Natural killer cell (primary cell): Measurements from ENCODE around the gene FBLN1. TPM values are rescaled to one million over a fixed set of nuclear protein-coding genes. Genes with fewer than 3 reads are reported as not detected.

Source experiments
- ATAC-seq, 3 donors: fragments of 150-1000 bp in 2 of 3; fragments of 200-7000 bp in 1 of 3; cut with Tn5 transposase; 1 replicate in 1 of 3; 2 replicates in 2 of 3; pipeline ENCODE4 v1.10.0; 2021; ENCODE audit warnings: mild to moderate bottlenecking in 2 of 3, moderate library complexity in 2 of 3
- DNase-seq, 2 donors: peaks; one replicate each; pipeline versions ENCODE4 v3.0.0 to v3.0.0-alpha.2; 2013 to 2021; ENCODE audit warnings: mixed read lengths in 1 of 2
- H3K27ac ChIP-seq: one replicate; pipeline ENCODE4 v1.5.1; 2013; ENCODE audit warnings: mild to moderate bottlenecking, low read length
- H3K27me3 ChIP-seq: one replicate; pipeline ENCODE4 v1.6.1; 2013; ENCODE audit warnings: low read length; ENCODE audit not compliant: control insufficient read depth, insufficient read depth
- H3K36me3 ChIP-seq: one replicate; pipeline ENCODE4 v1.6.1; 2013; ENCODE audit warnings: low read length; ENCODE audit not compliant: control insufficient read depth, insufficient read depth
- H3K4me1 ChIP-seq: one replicate; pipeline ENCODE4 v1.6.1; 2013; ENCODE audit warnings: low read length; ENCODE audit not compliant: control insufficient read depth, insufficient read depth
- H3K4me3 ChIP-seq: one replicate; pipeline ENCODE4 v1.5.1; 2013; ENCODE audit warnings: low read length
- H3K9me3 ChIP-seq: one replicate; pipeline ENCODE4 v1.6.1; 2013; ENCODE audit warnings: low read length; ENCODE audit not compliant: control insufficient read depth, insufficient read depth
- H3K27ac Mint-ChIP-seq, 2 donors: one replicate each; pipeline ENCODE4 v1.8.0; 2022; ENCODE audit warnings: mild to moderate bottlenecking in 2 of 2, mixed read lengths in 2 of 2, moderate library complexity in 1 of 2
- H3K27me3 Mint-ChIP-seq, 2 donors: one replicate each; pipeline ENCODE4 v1.8.0; 2022; ENCODE audit warnings: low read depth in 2 of 2, mixed read lengths in 2 of 2
- H3K36me3 Mint-ChIP-seq: one replicate; pipeline ENCODE4 v1.8.0; 2022; ENCODE audit warnings: mixed read lengths
- H3K4me1 Mint-ChIP-seq, 2 donors: one replicate each; pipeline ENCODE4 v1.8.0; 2022; ENCODE audit warnings: mixed read lengths in 2 of 2
- H3K4me3 Mint-ChIP-seq: one replicate; pipeline ENCODE4 v1.8.0; 2022; ENCODE audit warnings: mild to moderate bottlenecking, moderate library complexity, mixed read lengths
- H3K9me3 Mint-ChIP-seq, 2 donors: one replicate each; pipeline ENCODE4 v1.8.0; 2022; ENCODE audit warnings: mixed read lengths in 2 of 2
- CTCF ChIP-seq: fragments of 200-600 bp; IDR thresholded peaks from one replicate; pipeline ENCODE4 v1.8.0; 2022; ENCODE audit warnings: antibody characterized with exemption
- WGBS: methylation state at CpG from one replicate; pipeline ENCODE4 v1.1.7; 2013; ENCODE audit warnings: missing lambda C conversion rate; ENCODE audit not compliant: insufficient coverage; 5-methylcytosine and 5-hydroxymethylcytosine counted together
- intact Hi-C: fragments of 100-400 bp; cut with micrococcal nuclease; formaldehyde crosslinking; loops from one replicate; pipeline ENCODE4 v1.14.2; 2022
- total RNA-seq, 4 donors: library from RNA; stranded (reverse); fragments of 120-200 nt in 1 of 4; gene quantifications; one replicate each; pipeline versions ENCODE4 v1.2.3 to v1.2.4, GENCODE V29; 2013 to 2022

Gene FBLN1
- total RNA-seq, 3 donors from 2014 or later (not counting 1 experiment from before 2014, with no cell fraction given): 0.58 TPM; not detected in 2

- no peak overlapping the region for H3K27ac Mint-ChIP-seq
Observed at GRCh38 chr22:45575173-45575572, 72.5 kb downstream of the FBLN1 start.

DNA sequence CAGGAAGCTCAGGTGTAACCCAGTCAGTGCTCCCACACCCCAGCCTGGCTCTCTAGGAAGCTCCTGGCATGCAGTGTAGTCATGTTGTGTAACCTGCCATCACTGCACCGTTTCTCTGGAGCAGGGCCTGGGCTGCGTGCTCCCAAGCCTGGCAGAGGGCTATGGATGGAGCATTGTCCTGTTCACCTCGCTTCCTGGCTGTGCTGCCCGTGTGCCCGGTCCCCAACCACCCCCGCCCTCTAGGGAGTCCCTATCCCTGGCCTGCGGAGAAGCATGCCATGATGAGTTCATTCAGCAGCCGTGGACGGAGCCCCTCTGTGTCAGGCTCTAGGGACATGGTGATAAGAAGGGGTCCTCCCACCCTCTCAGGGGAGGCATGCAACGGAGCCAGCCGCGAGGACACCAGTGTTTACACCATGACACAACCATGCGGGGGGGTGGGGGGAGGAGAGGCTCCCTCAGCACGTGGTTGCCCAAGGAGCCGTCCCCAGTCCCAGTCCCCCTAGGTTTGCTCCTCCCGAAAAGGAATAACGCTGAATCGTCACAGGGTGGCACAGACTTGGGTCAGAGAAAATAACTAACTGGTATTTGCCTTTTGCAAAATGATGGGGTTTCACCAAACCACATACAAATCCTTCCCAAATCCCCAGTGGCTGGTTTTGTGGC, 73.1 kb downstream of the FBLN1 start:
- Histone ChIP-seq H3K9me3 (peaks cover 2% of the 10 kb centered on the region), H3K27me3 (peaks cover 2% of the 10 kb centered on the region), H3K4me3 (no peak overlapping the region), H3K36me3 (no peaks in the 10 kb centered on the region), H3K27ac (no peak overlapping the region), H3K4me1 (peaks cover 5% of the 10 kb centered on the region)
- Mint-ChIP-seq H3K4me1 (no peaks in the 10 kb centered on the region), H3K27ac (no peak overlapping the region), H3K36me3 (peaks cover 2% of the 10 kb centered on the region), H3K27me3 (peaks cover 0 to 8% of the 10 kb centered on the region in 2 donors), H3K4me3 (no peak overlapping the region), H3K9me3 (no peaks in the 10 kb centered on the region)
- 81% methylated on average over 18 of the region's 18 CpGs for WGBS
- ATAC-seq (no peak), DNase-seq (no peak)
- intact Hi-C loops: loop anchor here (10.0 kb wide), 1 partner anchor 289 kb away; no protein-coding TSS in a partner anchor
- no peak for TF ChIP-seq CTCF

More at GRCh38 chr22:45575173-45575572, 72.5 kb downstream of the FBLN1 start:
- Mint-ChIP-seq H3K4me3 (no peak overlapping the region), H3K4me1 (no peaks in the 10 kb centered on the region), H3K36me3 (peaks cover 8% of the 10 kb centered on the region), H3K27me3 (peaks cover 0 to 11% of the 10 kb centered on the region in 2 donors), H3K9me3 (peaks cover 0 to 2% of the 10 kb centered on the region in 2 donors)
- intact Hi-C loops: loop anchor here (10.0 kb wide), 1 partner anchor 290 kb away; no protein-coding TSS in a partner anchor
- H3K27me3 ChIP-seq: peaks cover 2% of the 10 kb centered on the region
- no peaks in the 10 kb centered on the region for H3K36me3 ChIP-seq
- peaks cover 5% of the 10 kb centered on the region for H3K4me1 ChIP-seq
- H3K9me3 ChIP-seq: peaks cover 4% of the 10 kb centered on the region
- no peak overlapping the region for H3K27ac ChIP-seq
- no peak for DNase-seq
- ATAC-seq: no peak
- 93% methylated on average over 7 of the region's 7 CpGs for WGBS
- H3K4me3 ChIP-seq: no peak overlapping the region
- no peak for TF ChIP-seq CTCF

DNA sequence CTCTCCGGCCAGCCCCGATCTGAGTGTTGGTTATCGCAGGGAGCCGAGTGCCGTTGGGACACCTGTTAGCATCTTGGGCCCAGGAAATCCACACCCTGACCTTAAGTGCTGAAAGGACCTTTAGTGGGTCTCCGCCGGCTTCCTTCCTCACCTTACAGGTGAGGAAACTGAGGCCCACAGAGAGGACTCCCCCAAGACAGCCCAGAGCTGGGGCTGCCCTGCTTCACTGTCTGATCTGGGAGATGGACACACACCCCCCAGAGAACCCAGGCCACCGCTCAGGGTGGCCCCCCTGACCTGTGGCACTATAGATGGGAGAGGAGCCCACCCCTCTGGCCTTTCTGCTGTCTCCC, 73.6 kb downstream of the FBLN1 start:
- ATAC-seq: no peak
- 90% methylated on average over 8 of the region's 8 CpGs for WGBS
- no peak for TF ChIP-seq CTCF
- Mint-ChIP-seq H3K4me3 (no peak overlapping the region), H3K4me1 (peaks cover 0 to 4% of the 10 kb centered on the region in 2 donors), H3K9me3 (no peaks in the 10 kb centered on the region), H3K27ac (no peak overlapping the region), H3K36me3 (no peaks in the 10 kb centered on the region), H3K27me3 (peaks cover 0 to 8% of the 10 kb centered on the region in 2 donors)
- H3K27ac ChIP-seq: no peak overlapping the region
- no peak overlapping the region for H3K4me3 ChIP-seq
- H3K9me3 ChIP-seq: no peaks in the 10 kb centered on the region
- no peaks in the 10 kb centered on the region for H3K36me3 ChIP-seq
- peaks cover 2% of the 10 kb centered on the region for H3K27me3 ChIP-seq
- peaks cover 9% of the 10 kb centered on the region for H3K4me1 ChIP-seq
- intact Hi-C loops: loop anchor here (10.0 kb wide), 1 partner anchor 289 kb away; no protein-coding TSS in a partner anchor
- no peak for DNase-seq
